ENCODE measurements around the gene ZNF22. TPM values are rescaled to one million over a fixed set of nuclear protein-coding genes. Genes with fewer than 3 reads are reported as not detected.

The ZNF22 gene
- total and polyA plus RNA-seq, 2 experiments from 2014 or later = 25.9 to 32.2 TPM

- DNase-seq (ENCODE audit: low spot score) = no peak
- no peaks in the 10 kb centered on the region for H3K36me3 ChIP-seq (replicated peaks; ENCODE audit: insufficient read depth, low read depth)
- H3K9me3 ChIP-seq (ENCODE audit: low read depth) = no peaks in the 10 kb centered on the region
- no peak overlapping the region for H3K4me3 ChIP-seq
- no peaks in the 10 kb centered on the region for H3K27me3 ChIP-seq
- H3K9me2 ChIP-seq (replicated peaks; ENCODE audit: insufficient read depth) = no peaks in the 10 kb centered on the region
- H3K79me2 ChIP-seq = no peaks in the 10 kb centered on the region
- H3K4me1 ChIP-seq (ENCODE audit: insufficient read depth) = peaks cover 29% of the 10 kb centered on the region
- no peak overlapping the region for H2AFZ ChIP-seq
- TF ChIP-seq CTCF (IDR thresholded peaks at IDR 0.05; ENCODE audit: poor library complexity) (no peak), EZH2phosphoT487 (IDR thresholded peaks at IDR 0.05; ENCODE audit: low read depth, severe bottlenecking, unreplicated experiment) (no peak), EZH2 (IDR thresholded peaks at IDR 0.05; ENCODE audit: borderline replicate concordance) (no peak)
- WGBS (ENCODE audit: low lambda C conversion rate, missing lambda C conversion rate) = 74% methylated on average over 14 of the region's 14 CpGs
- H4K20me1 ChIP-seq (ENCODE audit: insufficient read depth, poor library complexity, severe bottlenecking) = no peaks in the 10 kb centered on the region
- H3K27ac ChIP-seq = peak overlapping the region; percentile 59
- H3K4me2 ChIP-seq = peak overlapping the region; percentile 54
Measured at GRCh38 chr10:44989597-44990301, 11.0 kb upstream of the ZNF22 start.

GRCh38 chr10:44990302-44990655 is 10.4 kb upstream of the ZNF22 start:
- DNase-seq (ENCODE audit: low spot score) = no peak
- TF ChIP-seq CTCF (IDR thresholded peaks at IDR 0.05; ENCODE audit: poor library complexity) = peak; percentile 45
- no peak for TF ChIP-seq EZH2phosphoT487 (IDR thresholded peaks at IDR 0.05; ENCODE audit: low read depth, severe bottlenecking, unreplicated experiment)
- Histone ChIP-seq H3K4me2 (peak overlapping the region; percentile 54), H3K79me2 (no peaks in the 10 kb centered on the region), H4K20me1 (ENCODE audit: insufficient read depth, poor library complexity, severe bottlenecking) (no peaks in the 10 kb centered on the region), H3K4me3 (no peak overlapping the region), H3K9me3 (ENCODE audit: low read depth) (no peaks in the 10 kb centered on the region), H3K4me1 (ENCODE audit: insufficient read depth) (peaks cover 25% of the 10 kb centered on the region), H3K27me3 (no peaks in the 10 kb centered on the region), H3K9me2 (replicated peaks; ENCODE audit: insufficient read depth) (no peaks in the 10 kb centered on the region), H2AFZ (no peak overlapping the region), H3K27ac (peak overlapping the region; percentile 59), H3K36me3 (replicated peaks; ENCODE audit: insufficient read depth, low read depth) (no peaks in the 10 kb centered on the region)
- WGBS (ENCODE audit: low lambda C conversion rate, missing lambda C conversion rate) = 17% methylated on average over 6 of the region's 8 CpGs

- Histone ChIP-seq H3K4me3 (no peak overlapping the region), H3K4me1 (ENCODE audit: insufficient read depth) (peaks cover 20% of the 10 kb centered on the region), H3K79me2 (no peaks in the 10 kb centered on the region), H3K27me3 (no peaks in the 10 kb centered on the region), H3K9me3 (ENCODE audit: low read depth) (no peaks in the 10 kb centered on the region), H3K4me2 (no peak overlapping the region), H3K9me2 (replicated peaks; ENCODE audit: insufficient read depth) (no peaks in the 10 kb centered on the region), H4K20me1 (ENCODE audit: insufficient read depth, poor library complexity, severe bottlenecking) (no peaks in the 10 kb centered on the region), H2AFZ (no peak overlapping the region), H3K36me3 (replicated peaks; ENCODE audit: insufficient read depth, low read depth) (no peaks in the 10 kb centered on the region), H3K27ac (no peak overlapping the region)
- no peak for DNase-seq (ENCODE audit: low spot score)
- TF ChIP-seq EZH2phosphoT487 (IDR thresholded peaks at IDR 0.05; ENCODE audit: low read depth, severe bottlenecking, unreplicated experiment) (no peak), EZH2 (IDR thresholded peaks at IDR 0.05; ENCODE audit: borderline replicate concordance) (no peak), CTCF (IDR thresholded peaks at IDR 0.05; ENCODE audit: poor library complexity) (no peak)
- 98% methylated on average over 7 of the region's 7 CpGs for WGBS (ENCODE audit: low lambda C conversion rate, missing lambda C conversion rate)
Measured at GRCh38 chr10:44990965-44991364, 9.8 kb upstream of the ZNF22 start.

Data from hepatocyte (in vitro differentiated cells).